HG02763 (cell line): ENCODE data around the gene MN1.

Experiments
- ATAC-seq: cut with Tn5 transposase; IDR thresholded peaks from one replicate; pipeline ENCODE4 v1.9.1; 2021; ENCODE audit warnings: mild to moderate bottlenecking, moderate library complexity; ENCODE audit not compliant: unreplicated experiment

MN1 gene

GRCh38 chr22:27786291-27786932 lies 15.1 kb downstream of the MN1 start:
- no peak for ATAC-seq

GRCh38 chr22:27785831-27786230 lies 15.7 kb downstream of the MN1 start:
- ATAC-seq = no peak

- ATAC-seq = no peak
Measured at GRCh38 chr22:27784120-27784475, 17.5 kb downstream of the MN1 start.

GRCh38 chr22:27783436-27784119 lies 18.0 kb downstream of the MN1 start:
- no peak for ATAC-seq

DNA sequence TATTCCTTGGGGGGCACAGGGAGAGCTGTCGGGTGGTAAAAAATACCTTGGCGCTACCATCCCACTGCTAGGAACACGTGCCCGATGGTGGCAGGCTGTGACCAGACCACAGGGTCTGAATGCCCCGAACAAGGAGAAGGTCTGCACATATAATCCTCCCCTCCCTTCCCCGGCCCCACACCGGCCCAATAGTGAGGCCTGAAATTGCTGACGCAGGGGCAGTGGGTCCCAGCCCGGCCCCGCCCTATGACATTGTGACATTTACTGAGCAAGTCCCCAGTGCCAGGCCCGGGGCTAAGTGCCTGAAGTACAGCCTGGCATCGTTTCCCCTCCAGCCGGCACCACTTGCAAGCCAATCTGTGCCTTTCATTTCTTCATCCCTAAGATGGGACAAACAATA lies 19.5 kb downstream of the MN1 start:
- ATAC-seq = no peak

- ATAC-seq = no peak
Measured at GRCh38 chr22:27780161-27780575, 21.4 kb downstream of the MN1 start.

GRCh38 chr22:27779643-27780042 lies 21.9 kb downstream of the MN1 start:
- no peak for ATAC-seq

- ATAC-seq = no peak
Measured at GRCh38 chr22:27778294-27779090, 23.1 kb downstream of the MN1 start.

GRCh38 chr22:27777128-27777527 lies 24.4 kb downstream of the MN1 start:
- ATAC-seq = no peak

DNA sequence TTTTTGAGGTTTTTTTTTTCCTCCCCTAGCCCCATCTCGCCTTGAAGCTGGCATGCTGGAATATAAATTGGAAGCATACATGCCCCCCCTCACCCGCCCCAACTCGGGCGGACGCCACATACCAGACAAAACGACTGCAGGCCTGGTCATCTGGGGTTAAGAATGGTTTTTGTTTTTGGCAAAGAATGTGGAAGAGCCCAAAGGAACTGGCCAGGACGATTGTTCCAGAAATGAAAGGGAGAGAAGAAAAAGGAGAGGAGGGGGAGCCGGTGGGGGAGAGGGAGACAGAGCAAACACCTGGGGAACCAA lies 25.0 kb downstream of the MN1 start:
- ATAC-seq = no peak

DNA sequence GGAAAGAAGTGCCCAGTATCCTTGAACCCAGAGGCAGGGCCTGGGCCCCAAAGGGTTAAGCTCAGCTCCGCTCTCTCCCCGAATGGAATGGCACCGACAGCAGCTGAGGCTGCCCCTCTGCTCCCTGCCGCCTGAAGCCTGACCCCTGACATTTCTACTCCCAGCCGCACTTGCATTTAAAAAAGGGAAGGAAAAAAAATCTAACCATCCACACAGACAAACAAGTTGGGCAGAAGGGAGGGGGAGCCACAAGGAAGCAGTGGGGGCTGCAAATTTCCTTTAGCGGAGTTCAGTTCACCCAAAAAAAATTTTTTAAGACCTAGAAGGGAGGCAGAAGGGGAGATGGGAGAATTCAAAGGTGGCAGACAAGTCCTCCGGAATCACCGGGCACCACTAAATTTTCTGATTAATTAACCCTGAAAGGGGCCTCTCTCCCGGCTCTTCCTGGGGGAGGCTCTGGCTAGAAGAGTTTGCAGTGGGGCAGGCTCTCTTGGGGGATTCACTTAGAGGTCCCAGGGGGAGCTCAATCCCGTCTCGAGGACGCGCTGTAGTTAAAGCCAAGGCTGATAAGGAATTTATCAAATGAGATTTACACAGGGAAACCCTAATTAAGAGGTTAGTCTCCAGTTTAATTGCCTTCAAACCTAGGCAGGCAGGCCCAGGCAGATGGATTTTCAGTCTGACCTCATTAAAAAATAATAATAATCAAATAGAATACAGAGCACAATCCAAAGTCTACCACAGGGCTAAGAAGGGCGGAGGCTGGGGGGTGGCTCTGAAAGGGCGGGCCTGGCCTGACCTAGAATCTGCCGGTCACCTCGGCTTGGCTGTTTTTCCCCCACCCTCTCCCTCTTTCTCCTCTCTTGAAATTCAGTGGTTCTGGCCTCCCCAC lies 25.6 kb downstream of the MN1 start:
- no peak for ATAC-seq

GRCh38 chr22:27775087-27775698 lies 26.4 kb downstream of the MN1 start:
- no peak for ATAC-seq

GRCh38 chr22:27774200-27774599 lies 27.4 kb downstream of the MN1 start:
- ATAC-seq = no peak

DNA sequence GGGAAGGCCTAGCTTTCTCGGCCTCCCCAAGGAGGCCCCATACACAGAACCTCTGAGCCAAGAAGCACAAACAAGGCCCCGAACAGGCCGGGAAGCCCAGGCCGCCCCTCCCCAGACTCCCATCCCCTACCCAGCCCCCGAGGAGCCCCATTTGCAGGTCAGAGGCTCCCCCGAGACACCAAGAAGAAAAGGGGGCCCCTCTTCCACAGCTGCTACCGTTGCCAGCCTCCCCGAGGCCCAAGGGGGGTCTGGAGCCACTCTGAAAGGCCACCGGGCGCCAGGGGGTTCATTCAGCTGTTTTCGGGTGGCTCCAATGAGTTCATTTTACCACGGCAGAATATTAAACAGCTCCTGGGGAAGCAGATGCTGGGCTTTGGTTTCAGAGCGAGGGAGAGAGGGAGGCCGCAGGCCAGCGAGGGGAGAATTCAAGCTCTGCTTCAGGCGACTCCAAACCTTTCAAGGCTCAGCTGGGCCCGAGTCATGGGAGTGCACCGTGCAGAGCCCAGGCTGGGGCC lies 28.5 kb downstream of the MN1 start:
- ATAC-seq = no peak

DNA sequence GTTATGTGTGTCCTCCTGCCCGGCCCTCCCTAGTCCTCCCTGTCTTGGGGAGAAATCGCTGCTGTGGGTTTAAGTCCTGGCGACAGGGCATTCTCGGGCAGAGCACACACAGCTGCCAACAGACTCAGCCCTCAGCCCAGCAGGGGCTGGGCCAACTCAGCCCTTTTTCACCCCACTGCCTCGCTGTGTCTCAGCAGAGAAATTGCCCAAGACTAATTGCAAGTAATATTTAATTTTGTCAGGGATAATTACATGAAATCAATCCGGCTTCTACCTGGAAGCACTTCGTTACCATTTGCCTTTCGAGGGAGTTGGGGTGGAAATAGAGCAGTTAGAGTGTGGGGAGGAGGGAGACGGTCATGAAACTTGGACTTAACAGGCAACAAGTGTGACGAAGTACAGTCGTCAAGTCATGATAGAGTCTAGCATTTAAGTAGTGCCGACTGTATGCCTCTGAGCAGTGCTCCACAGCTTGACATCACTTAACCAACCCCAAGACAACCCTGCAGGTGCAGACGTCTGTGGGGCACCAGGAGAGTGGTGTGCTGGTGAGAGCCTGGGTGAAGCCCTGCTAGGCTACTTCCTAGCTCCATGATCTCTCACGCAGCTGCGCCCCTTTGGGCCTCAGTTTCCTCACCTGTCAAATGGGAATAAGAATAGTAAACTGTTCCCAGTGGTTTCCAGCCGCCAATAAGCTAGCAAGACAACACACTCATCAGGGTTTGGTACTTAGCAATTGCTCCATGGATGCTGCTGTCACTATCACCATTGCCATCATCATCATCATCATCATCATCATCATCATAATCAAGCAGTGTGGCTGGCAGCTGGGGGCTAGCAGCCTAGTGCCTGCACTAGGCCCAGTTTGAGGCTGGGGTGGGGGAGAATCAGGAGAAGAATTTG lies 29.2 kb downstream of the MN1 start:
- ATAC-seq = no peak

GRCh38 chr22:27771637-27772036 lies 29.9 kb downstream of the MN1 start:
- no peak for ATAC-seq

- ATAC-seq = no peak
Measured at GRCh38 chr22:27769012-27769411, 32.5 kb downstream of the MN1 start.

GRCh38 chr22:27768027-27768653 lies 33.4 kb downstream of the MN1 start:
- no peak for ATAC-seq

- ATAC-seq = no peak
Measured at GRCh38 chr22:27766679-27767078, 34.9 kb downstream of the MN1 start.
